Naive thymus-derived CD8-positive, alpha-beta T cell (primary cell): ENCODE results near the gene MRPS18C. TPM values are rescaled to one million over a fixed set of nuclear protein-coding genes. Genes with fewer than 3 reads are reported as not detected.
"Not testable (repeated sequence)": the region's sequence is repeated elsewhere in the genome, so short reads cannot be mapped to it uniquely, and the experiment has no call there.

ENCODE experiments used
- ATAC-seq, 2 donors: fragments of 150-1000 bp; cut with Tn5 transposase in 1 of 2; sonication (Bioruptor Pico), chemical (Tn5 transposase) in 1 of 2; 1 replicate in 1 of 2; 2 replicates in 1 of 2; pipeline ENCODE4 v1.10.0; 2021; ENCODE audit warnings: mild to moderate bottlenecking in 2 of 2, moderate library complexity in 2 of 2
- POLR2A ChIA-PET: fragments of 350-600 bp; sonication (Branson Sonifier 250); formaldehyde crosslinking; loops from one replicate; lab custom pipeline; 2021; ENCODE audit warnings: antibody characterized with exemption; lab: Charles Lee
- DNase-seq, 10 donors: peaks; one replicate each; pipeline versions ENCODE4 v3.0.0 to v3.0.0-alpha.2; 2020 to 2022
- H3K27ac Mint-ChIP-seq, 10 donors: one replicate each; pipeline ENCODE4 v1.8.0; 2020 to 2022; ENCODE audit warnings: mild to moderate bottlenecking in 10 of 10, mixed read lengths in 10 of 10, moderate library complexity in 4 of 10, inconsistent platforms in 1 of 10
- H3K27me3 Mint-ChIP-seq, 5 donors: one replicate each; pipeline ENCODE4 v1.8.0; 2021 to 2022; ENCODE audit warnings: mixed read lengths in 5 of 5
- H3K36me3 Mint-ChIP-seq, 3 donors: one replicate each; pipeline ENCODE4 v1.8.0; 2020 to 2022; ENCODE audit warnings: mixed read lengths in 3 of 3, mild to moderate bottlenecking in 2 of 3, inconsistent platforms in 1 of 3
- H3K4me1 Mint-ChIP-seq, 4 donors: one replicate each; pipeline ENCODE4 v1.8.0; 2021 to 2022; ENCODE audit warnings: mixed read lengths in 4 of 4
- H3K4me3 Mint-ChIP-seq, 10 donors: one replicate each; pipeline ENCODE4 v1.8.0; 2020 to 2022; ENCODE audit warnings: mild to moderate bottlenecking in 10 of 10, mixed read lengths in 10 of 10, moderate library complexity in 6 of 10, inconsistent platforms in 1 of 10
- H3K9me3 Mint-ChIP-seq, 9 donors: one replicate each; pipeline ENCODE4 v1.8.0; 2020 to 2022; ENCODE audit warnings: mixed read lengths in 9 of 9, mild to moderate bottlenecking in 3 of 9, inconsistent platforms in 1 of 9, moderate library complexity in 1 of 9
- polyA plus RNA-seq, 3 donors: library from polyadenylated mRNA; unstranded; fragments of 300-500 nt; fragmentation: Illumina TruSeq; gene quantifications; one replicate each; pipeline ENCODE4 v1.2.3, GENCODE V29; 2021
- total RNA-seq, 8 experiments: library from RNA in 2 of 8; stranded (reverse) in 2 of 8; gene quantifications; one replicate each; pipeline ENCODE4 v1.2.3 and lab custom pipeline; 2021 to 2026

Gene MRPS18C
- total and polyA plus RNA-seq, 5 experiments from 2014 or later: 45.4 to 66.1 (median 52.9) TPM

GRCh38 chr4:83456184-83456501 is 285 bp downstream of the MRPS18C start:
- H3K27me3 Mint-ChIP-seq: no peaks in the 10 kb centered on the region
- no peak for DNase-seq
- ATAC-seq: no peak
- H3K9me3 Mint-ChIP-seq: no peaks in the 10 kb centered on the region
- POLR2A ChIA-PET: interaction anchor here (1.2 to 3.1 kb wide), 9 partner anchors 11 to 1027 kb away, joined by 3 to 36 read pairs (median 9); partner anchors contain the start of genes ABRAXAS1, COQ2, HNRNPDL and HPSE
- peaks cover 10 to 69% (median 18%) of the 10 kb centered on the region in 3 donors for H3K36me3 Mint-ChIP-seq
- peak overlapping the region; percentile 100 for H3K27ac Mint-ChIP-seq
- H3K4me3 Mint-ChIP-seq: peak overlapping the region; percentile 98 to 100 (median 100)
- H3K4me1 Mint-ChIP-seq: peaks cover 14 to 59% (median 56%) of the 10 kb centered on the region in 4 donors

- Mint-ChIP-seq H3K27ac (peak overlapping the region in 4 of 10 donors; percentile 31 to 60 (median 51)), H3K36me3 (peaks cover 0 to 60% (median 6%) of the 10 kb centered on the region in 3 donors), H3K4me3 (no peak overlapping the region), H3K9me3 (no peaks in the 10 kb centered on the region), H3K4me1 (peaks cover 0 to 16% (median 2%) of the 10 kb centered on the region in 4 donors), H3K27me3 (no peaks in the 10 kb centered on the region)
- no peak for DNase-seq
- POLR2A ChIA-PET: no interaction called here
- no peak for ATAC-seq
Measured at GRCh38 chr4:83473423-83473822, 17.6 kb downstream of the MRPS18C start.

- Mint-ChIP-seq H3K36me3 (peaks cover 0 to 56% (median 6%) of the 10 kb centered on the region in 3 donors), H3K4me3 (no peak overlapping the region), H3K27ac (no peak overlapping the region), H3K27me3 (no peaks in the 10 kb centered on the region), H3K9me3 (no peaks in the 10 kb centered on the region), H3K4me1 (peaks cover 0 to 16% (median 2%) of the 10 kb centered on the region in 4 donors)
- DNase-seq (no peak), ATAC-seq (no peak)
- POLR2A ChIA-PET: no interaction called here
Measured at GRCh38 chr4:83473966-83474365, 18.1 kb downstream of the MRPS18C start.

GRCh38 chr4:83484500-83485461 is 28.9 kb downstream of the MRPS18C start, which contains the start of gene ABRAXAS1:
Gene ABRAXAS1 (minus strand): TSS chr4:83485100. CDS start chr4:83485072, 28 bp downstream.
- no peaks in the 10 kb centered on the region for H3K9me3 Mint-ChIP-seq
- H3K27me3 Mint-ChIP-seq: no peaks in the 10 kb centered on the region
- peak within 1 kb of the TSS; percentile 92 to 99 (median 98) for H3K4me3 Mint-ChIP-seq
- peaks cover 0 to 11% (median 4%) of the 10 kb centered on the region in 3 donors for H3K36me3 Mint-ChIP-seq
- POLR2A ChIA-PET: interaction anchor here (0.6 to 3.6 kb wide), 16 partner anchors 13 to 1068 kb away, joined by 3 to 36 read pairs (median 4); partner anchors contain the start of genes COPS4, GPAT3, HELQ and HNRNPDL
- H3K27ac Mint-ChIP-seq: peak within 1 kb of the TSS; percentile 97 to 99 (median 98)
- DNase-seq (peak; percentile 90 to 99 (median 95)), ATAC-seq (peak; percentile 91)
- peaks cover 13 to 44% (median 33%) of the 10 kb centered on the region in 4 donors for H3K4me1 Mint-ChIP-seq

GRCh38 chr4:83486457-83487129 is 30.7 kb downstream of the MRPS18C start:
- Mint-ChIP-seq H3K27ac (peak overlapping the region; percentile 12 to 82 (median 60)), H3K4me1 (peaks cover 13 to 38% (median 30%) of the 10 kb centered on the region in 4 donors), H3K36me3 (no peaks in the 10 kb centered on the region), H3K4me3 (peak overlapping the region in 5 of 10 donors; percentile 1 to 60 (median 33)), H3K27me3 (no peaks in the 10 kb centered on the region), H3K9me3 (no peaks in the 10 kb centered on the region)
- POLR2A ChIA-PET: interaction anchor here (1.0 to 3.6 kb wide), 5 partner anchors 18 to 1057 kb away, joined by 3 to 36 read pairs (median 5); partner anchors contain the start of genes GPAT3, HELQ and MRPS18C
- ATAC-seq (no peak), DNase-seq (no peak)

GRCh38 chr4:83489711-83490326 is 34.0 kb downstream of the MRPS18C start:
- Mint-ChIP-seq H3K4me3 (no peak overlapping the region), H3K27ac (no peak overlapping the region), H3K27me3 (no peaks in the 10 kb centered on the region), H3K9me3 (no peaks in the 10 kb centered on the region), H3K4me1 (peaks cover 5 to 16% (median 10%) of the 10 kb centered on the region in 4 donors), H3K36me3 (no peaks in the 10 kb centered on the region)
- DNase-seq (no peak), ATAC-seq (no peak)
- POLR2A ChIA-PET: no interaction called here

GRCh38 chr4:83490876-83491450 is 35.1 kb downstream of the MRPS18C start:
- POLR2A ChIA-PET: no interaction called here
- Mint-ChIP-seq H3K9me3 (no peaks in the 10 kb centered on the region), H3K27ac (peak overlapping the region in 1 of 10 donors; percentile 48), H3K36me3 (no peaks in the 10 kb centered on the region), H3K27me3 (no peaks in the 10 kb centered on the region), H3K4me1 (peaks cover 1 to 9% (median 6%) of the 10 kb centered on the region in 4 donors), H3K4me3 (no peak overlapping the region)
- ATAC-seq (peak; percentile 62 to 68), DNase-seq (peak in 3 of 10 donors; percentile 13 to 43 (median 41))

GRCh38 chr4:83496085-83496917 is 40.4 kb downstream of the MRPS18C start:
- not testable (repeated sequence) for ATAC-seq, H3K27ac Mint-ChIP-seq, DNase-seq, H3K36me3 Mint-ChIP-seq, H3K9me3 Mint-ChIP-seq, H3K4me3 Mint-ChIP-seq, H3K4me1 Mint-ChIP-seq, H3K27me3 Mint-ChIP-seq
- POLR2A ChIA-PET: interaction anchor here (4.5 kb wide), 1 partner anchor 11 kb away, joined by 16 read pairs; the partner anchor contains the start of gene ABRAXAS1

GRCh38 chr4:83498187-83498586 is 42.3 kb downstream of the MRPS18C start:
- ATAC-seq (no peak), DNase-seq (no peak)
- Mint-ChIP-seq H3K9me3 (no peaks in the 10 kb centered on the region), H3K36me3 (no peaks in the 10 kb centered on the region), H3K4me1 (peaks cover 0 to 2% (median 0%) of the 10 kb centered on the region in 4 donors), H3K27me3 (peaks cover 0 to 4% (median 0%) of the 10 kb centered on the region in 5 donors), H3K27ac (peak overlapping the region in 2 of 10 donors; percentile 2 to 23), H3K4me3 (no peak overlapping the region)
- POLR2A ChIA-PET: interaction anchor here (4.5 kb wide), 1 partner anchor 13 kb away, joined by 16 read pairs; the partner anchor contains the start of gene ABRAXAS1

GRCh38 chr4:83501671-83502070 is 45.8 kb downstream of the MRPS18C start:
- ATAC-seq, H3K36me3 Mint-ChIP-seq, POLR2A ChIA-PET, H3K27me3 Mint-ChIP-seq, DNase-seq, H3K4me3 Mint-ChIP-seq, H3K9me3 Mint-ChIP-seq: not testable (repeated sequence)
- Mint-ChIP-seq H3K4me1 (peaks cover 8 to 21% (median 15%) of the 10 kb centered on the region in 4 donors), H3K27ac (peak overlapping the region in 1 of 10 donors; percentile 51)

- Mint-ChIP-seq H3K36me3 (no peaks in the 10 kb centered on the region), H3K27ac (peak overlapping the region in 9 of 10 donors; percentile 42 to 96 (median 91)), H3K9me3 (no peaks in the 10 kb centered on the region), H3K27me3 (peaks cover 0 to 5% (median 0%) of the 10 kb centered on the region in 5 donors), H3K4me1 (peaks cover 8 to 21% (median 14%) of the 10 kb centered on the region in 4 donors), H3K4me3 (peak overlapping the region in 5 of 10 donors; percentile 11 to 75 (median 50))
- DNase-seq (peak in 2 of 10 donors; percentile 40 to 53), ATAC-seq (peak; percentile 76 to 86)
- POLR2A ChIA-PET: interaction anchor here (0.8 to 2.8 kb wide), 4 partner anchors 18 to 49 kb away, joined by 3 to 8 read pairs (median 4); partner anchors contain the start of genes ABRAXAS1, GPAT3, HELQ and MRPS18C
Measured at GRCh38 chr4:83503974-83504373, 48.1 kb downstream of the MRPS18C start.
